GM19023 (cell line): ENCODE data around the gene SRPK1.

Experiments
- ATAC-seq: cut with Tn5 transposase; IDR thresholded peaks from one replicate; pipeline ENCODE4 v1.9.1; 2021; ENCODE audit warnings: mild to moderate bottlenecking, moderate library complexity; ENCODE audit not compliant: unreplicated experiment

SRPK1 gene

GRCh38 chr6:35903679-35904078, 17.2 kb downstream of the SRPK1 start:
- no peak for ATAC-seq

- no peak for ATAC-seq
Measured at GRCh38 chr6:35900448-35900847, 20.4 kb downstream of the SRPK1 start.

GRCh38 chr6:35898003-35898402, 22.9 kb downstream of the SRPK1 start:
- ATAC-seq: no peak

GRCh38 chr6:35897486-35897885, 23.4 kb downstream of the SRPK1 start:
- ATAC-seq: no peak

DNA sequence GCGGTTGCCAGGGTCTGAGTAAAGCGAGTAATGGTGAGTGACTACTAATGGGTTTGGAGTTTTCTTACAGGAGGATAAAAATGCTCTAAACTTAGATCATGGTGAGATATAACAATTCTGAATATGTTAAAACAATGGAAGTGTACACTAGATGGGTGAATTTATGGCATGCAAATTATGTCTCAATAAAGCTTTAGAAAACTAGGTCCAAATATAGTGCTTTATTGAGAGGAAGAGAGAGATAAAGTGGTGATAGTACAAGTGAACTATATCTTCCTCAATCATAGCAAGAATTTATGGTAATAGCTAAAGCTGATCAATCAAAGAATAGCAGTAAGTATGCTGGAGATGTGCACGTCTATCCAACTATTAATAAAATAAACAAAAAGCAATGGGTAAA, 23.9 kb downstream of the SRPK1 start:
- ATAC-seq: no peak

GRCh38 chr6:35896228-35896627, 24.7 kb downstream of the SRPK1 start:
- ATAC-seq: no peak

GRCh38 chr6:35895560-35895959, 25.3 kb downstream of the SRPK1 start:
- no peak for ATAC-seq

DNA sequence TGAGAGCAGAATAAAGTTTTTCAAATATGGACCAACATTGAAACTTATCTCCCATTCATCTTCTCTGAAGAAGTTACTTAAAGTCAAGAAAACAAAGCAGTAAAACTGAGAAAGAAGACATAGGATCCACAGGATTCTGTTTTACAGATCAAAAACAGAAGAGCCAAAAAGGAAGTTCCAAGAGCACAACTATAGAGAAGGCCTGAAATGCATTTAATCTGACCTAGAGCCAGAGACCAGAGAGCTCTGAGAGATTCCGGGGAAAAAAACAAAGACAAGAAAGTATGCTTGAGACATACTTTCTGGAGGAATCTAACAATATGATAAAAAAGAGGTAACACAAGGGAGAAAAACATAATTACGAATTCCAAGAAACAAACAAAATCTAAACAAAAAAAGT, 26.1 kb downstream of the SRPK1 start:
- ATAC-seq: no peak

DNA sequence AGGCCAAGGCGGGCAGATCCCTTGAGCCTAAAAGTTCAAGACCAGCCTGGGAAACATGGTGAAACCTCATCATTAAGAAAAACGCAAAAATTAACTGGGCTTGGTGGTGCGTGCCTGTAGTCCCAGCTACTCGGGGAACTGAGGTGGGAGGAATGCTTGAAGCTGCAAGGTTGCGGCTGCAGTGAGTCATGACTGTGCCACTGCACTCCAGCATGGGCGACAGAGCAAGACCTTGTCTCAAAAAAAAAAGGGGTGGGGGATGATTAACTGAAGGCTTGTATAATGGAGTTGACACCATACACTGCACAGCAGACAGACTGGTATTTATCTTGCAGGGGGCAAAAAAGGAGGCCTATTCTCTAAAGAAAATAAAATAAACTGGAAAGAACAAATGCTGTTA, 27.7 kb downstream of the SRPK1 start:
- ATAC-seq: no peak

DNA sequence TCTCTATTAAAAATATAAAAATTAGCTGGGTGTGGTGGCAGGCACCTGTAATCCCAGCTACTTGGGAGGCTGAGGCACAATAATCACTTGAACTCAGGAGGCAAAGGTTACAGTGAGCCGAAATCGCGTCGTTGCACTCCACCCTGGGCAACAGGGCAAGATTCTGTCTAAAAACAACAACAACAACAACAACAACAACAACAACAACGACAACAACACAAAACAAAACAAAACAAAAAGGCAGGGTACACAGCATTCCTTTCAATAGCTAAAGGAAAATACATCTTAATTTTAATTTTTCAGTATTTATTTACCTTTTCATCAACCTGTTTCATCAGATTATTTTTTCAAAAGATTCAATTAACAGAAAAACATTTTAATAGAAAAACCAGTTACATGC, 28.4 kb downstream of the SRPK1 start:
- ATAC-seq: no peak

DNA sequence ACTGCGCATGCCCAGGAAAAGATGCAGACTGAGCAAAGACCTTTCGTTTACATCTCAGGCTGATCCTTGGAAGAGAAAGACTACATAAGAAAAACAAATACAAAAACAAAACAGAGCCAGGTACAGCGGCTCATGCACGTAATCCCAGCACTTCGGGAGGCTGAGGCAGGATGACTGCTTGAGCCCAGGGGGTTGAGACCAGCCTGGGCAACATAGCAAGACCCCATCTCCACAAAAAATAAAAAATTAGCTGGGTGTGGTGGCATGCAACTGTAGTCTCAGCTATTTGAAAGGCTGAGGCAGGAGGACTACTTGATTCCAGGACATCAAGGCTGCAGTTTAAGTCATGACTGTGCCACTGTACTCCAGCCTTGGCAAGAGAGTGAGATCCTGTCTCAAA, 41.7 kb downstream of the SRPK1 start:
- no peak for ATAC-seq

DNA sequence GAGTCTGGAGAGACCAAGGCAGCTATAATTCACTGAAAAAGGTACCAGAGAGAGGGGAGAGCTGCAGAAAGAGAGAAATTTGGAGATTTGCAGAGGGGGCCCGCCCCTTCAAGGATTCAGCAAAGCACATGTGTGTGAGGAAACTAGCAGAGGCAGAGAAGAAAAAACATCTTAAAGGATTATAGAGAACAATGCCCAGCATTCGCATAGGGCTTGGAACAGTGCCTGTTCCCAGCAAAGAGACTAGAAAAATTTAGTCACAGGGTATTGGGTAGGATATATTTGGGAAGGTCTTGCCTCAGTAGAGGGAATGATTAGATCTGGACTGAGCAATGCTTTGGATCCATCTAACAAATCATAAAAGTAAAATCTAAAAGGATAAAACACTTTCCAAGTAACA, 44.0 kb downstream of the SRPK1 start:
- ATAC-seq: no peak

GRCh38 chr6:35874730-35875129, 46.2 kb downstream of the SRPK1 start:
- ATAC-seq: no peak

DNA sequence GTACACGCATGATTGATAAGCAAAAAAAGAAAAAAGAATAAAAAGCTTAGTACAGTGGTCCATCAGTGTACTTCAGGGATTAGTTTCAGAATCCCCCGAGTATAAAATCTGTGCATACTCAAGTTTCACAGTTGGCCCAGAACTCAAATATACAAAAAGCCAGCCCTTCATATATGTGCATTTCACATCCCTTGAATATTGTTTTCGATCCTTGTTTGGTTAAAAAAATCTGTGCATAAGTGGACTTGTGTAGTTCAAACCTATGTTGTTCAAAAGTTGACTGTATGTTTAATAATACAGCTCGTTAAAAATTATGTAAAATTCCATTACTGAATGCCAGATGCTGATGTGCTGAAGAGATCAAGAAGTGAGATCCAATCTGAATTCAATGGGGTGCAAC, 61.5 kb downstream of the SRPK1 start:
- ATAC-seq: no peak

- no peak for ATAC-seq
Measured at GRCh38 chr6:35857853-35858252, 63.0 kb downstream of the SRPK1 start.

- no peak for ATAC-seq
Measured at GRCh38 chr6:35856250-35856649, 64.6 kb downstream of the SRPK1 start.

- ATAC-seq: no peak
Measured at GRCh38 chr6:35852994-35853393, 67.9 kb downstream of the SRPK1 start.

DNA sequence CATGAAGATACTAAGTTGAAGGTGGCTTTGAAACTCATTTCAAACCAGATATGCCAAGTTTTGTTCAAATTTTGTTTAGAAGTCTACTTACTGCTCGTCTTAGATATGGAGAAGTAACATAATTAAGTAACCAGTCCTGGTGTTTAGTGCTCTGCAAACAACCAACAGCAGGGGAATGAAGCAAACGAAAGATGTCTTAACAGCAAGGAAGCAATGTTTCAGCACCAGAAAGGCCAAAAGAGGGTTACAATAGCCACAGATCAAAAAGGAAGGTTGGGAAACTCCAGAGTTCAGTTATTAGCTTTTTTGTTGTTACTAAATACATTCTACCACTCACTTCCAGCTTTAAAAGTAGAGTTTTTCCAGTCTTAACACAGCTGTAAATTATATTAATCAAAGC, 70.7 kb downstream of the SRPK1 start:
- no peak for ATAC-seq

DNA sequence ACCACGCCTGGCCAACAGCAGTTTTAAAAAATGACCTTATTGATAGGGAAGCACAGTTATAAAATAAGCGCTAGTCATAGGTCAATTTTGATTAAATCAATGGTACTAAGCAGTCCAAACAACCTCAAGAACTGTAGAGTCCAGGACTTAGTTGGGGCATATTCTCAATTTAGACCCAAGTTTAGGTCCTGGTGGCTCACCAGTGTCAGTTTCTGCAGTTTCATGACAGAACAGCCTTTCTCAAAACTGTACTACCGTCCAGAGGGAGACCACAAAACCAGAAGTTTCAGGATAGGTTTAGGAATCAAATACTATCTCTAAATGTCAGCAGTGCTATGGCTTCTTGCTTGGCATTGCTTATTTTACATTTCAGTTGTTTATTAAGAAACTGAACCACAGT, 76.6 kb downstream of the SRPK1 start:
- no peak for ATAC-seq

GRCh38 chr6:35842381-35842780, 78.5 kb downstream of the SRPK1 start:
- ATAC-seq: no peak

- ATAC-seq: no peak
Measured at GRCh38 chr6:35839019-35839418, 81.9 kb downstream of the SRPK1 start.

DNA sequence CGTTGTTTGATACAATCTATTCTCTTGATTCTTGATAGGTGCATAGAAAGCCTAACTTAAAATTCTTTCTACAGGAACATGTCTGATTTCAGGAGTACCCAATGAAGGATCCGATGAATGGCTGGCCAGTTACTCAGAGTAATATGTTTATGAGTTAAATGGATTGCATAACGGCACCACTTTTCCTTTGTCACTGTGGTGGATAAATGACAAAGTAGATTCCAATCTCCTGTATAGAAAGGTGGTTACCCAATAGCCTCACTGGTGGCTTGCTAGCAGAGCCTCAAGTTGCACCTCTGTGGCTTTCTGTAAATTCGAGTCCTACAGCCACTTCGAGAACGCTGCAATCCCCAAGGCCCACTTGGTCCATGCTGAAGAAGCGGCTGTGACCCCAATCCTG, 87.4 kb downstream of the SRPK1 start:
- ATAC-seq: no peak

GRCh38 chr6:35831257-35832007, 89.5 kb downstream of the SRPK1 start:
- no peak for ATAC-seq
